Measurements from ENCODE around the gene RALGAPB.

The RALGAPB gene
- total RNA-seq: 91.6 to 137 (median 114) reads per million in 3 donors

- peak; percentile 96 to 98 (median 96) for DNase-seq
- Histone ChIP-seq H3K9me3 (ENCODE audit: control insufficient read depth, low read length) (no peaks in the 10 kb centered on the region), H3K4me1 (ENCODE audit: control insufficient read depth, insufficient read depth, low read length, poor library complexity, severe bottlenecking) (peaks cover 4% of the 10 kb centered on the region), H3K4me3 (ENCODE audit: insufficient read depth, low read depth, low read length, poor library complexity, severe bottlenecking) (peak within 1 kb of the TSS; percentile 71), H3K36me3 (ENCODE audit: control insufficient read depth, insufficient read depth, low read length) (no peaks in the 10 kb centered on the region), H3K27ac (ENCODE audit: insufficient read depth, low read length, poor library complexity, severe bottlenecking) (peak within 1 kb of the TSS; percentile 81), H3K27me3 (replicated peaks; ENCODE audit: control insufficient read depth, insufficient read depth, low read length, poor library complexity, severe bottlenecking) (no peaks in the 10 kb centered on the region)
These were observed at the start of gene RALGAPB for GRCh38 chr20:38472513-38473366. TSS of gene RALGAPB (plus strand) at chr20:38472843. CDS start at chr20:38488433, 15,590 bp downstream.

GRCh38 chr20:38423541-38423940 is 49.1 kb upstream of the RALGAPB start:
- H3K27ac ChIP-seq (ENCODE audit: insufficient read depth, low read length, poor library complexity, severe bottlenecking): no peak overlapping the region

GRCh38 chr20:38424401-38424800 is 48.2 kb upstream of the RALGAPB start:
- H3K4me1 ChIP-seq (ENCODE audit: control insufficient read depth, insufficient read depth, low read length, poor library complexity, severe bottlenecking): no peaks in the 10 kb centered on the region
- peaks cover 93% of the 10 kb centered on the region for H3K36me3 ChIP-seq (ENCODE audit: control insufficient read depth, insufficient read depth, low read length)
- H3K9me3 ChIP-seq (ENCODE audit: control insufficient read depth, low read length): no peaks in the 10 kb centered on the region
- H3K27me3 ChIP-seq (replicated peaks; ENCODE audit: control insufficient read depth, insufficient read depth, low read length, poor library complexity, severe bottlenecking): no peaks in the 10 kb centered on the region
- no peak overlapping the region for H3K4me3 ChIP-seq (ENCODE audit: insufficient read depth, low read depth, low read length, poor library complexity, severe bottlenecking)
- no peak overlapping the region for H3K27ac ChIP-seq (ENCODE audit: insufficient read depth, low read length, poor library complexity, severe bottlenecking)
- DNase-seq: no peak

More at GRCh38 chr20:38423541-38423940, 49.1 kb upstream of the RALGAPB start:
- peaks cover 90% of the 10 kb centered on the region for H3K36me3 ChIP-seq (ENCODE audit: control insufficient read depth, insufficient read depth, low read length)
- H3K27me3 ChIP-seq (replicated peaks; ENCODE audit: control insufficient read depth, insufficient read depth, low read length, poor library complexity, severe bottlenecking): no peaks in the 10 kb centered on the region
- no peak overlapping the region for H3K4me3 ChIP-seq (ENCODE audit: insufficient read depth, low read depth, low read length, poor library complexity, severe bottlenecking)
- no peak for DNase-seq
- H3K4me1 ChIP-seq (ENCODE audit: control insufficient read depth, insufficient read depth, low read length, poor library complexity, severe bottlenecking): no peaks in the 10 kb centered on the region
- H3K9me3 ChIP-seq (ENCODE audit: control insufficient read depth, low read length): no peaks in the 10 kb centered on the region

- no peaks in the 10 kb centered on the region for H3K4me1 ChIP-seq (ENCODE audit: control insufficient read depth, insufficient read depth, low read length, poor library complexity, severe bottlenecking)
- H3K27me3 ChIP-seq (replicated peaks; ENCODE audit: control insufficient read depth, insufficient read depth, low read length, poor library complexity, severe bottlenecking): no peaks in the 10 kb centered on the region
- H3K9me3 ChIP-seq (ENCODE audit: control insufficient read depth, low read length): no peaks in the 10 kb centered on the region
- no peak overlapping the region for H3K4me3 ChIP-seq (ENCODE audit: insufficient read depth, low read depth, low read length, poor library complexity, severe bottlenecking)
- DNase-seq: no peak
- H3K27ac ChIP-seq (ENCODE audit: insufficient read depth, low read length, poor library complexity, severe bottlenecking): no peak overlapping the region
- H3K36me3 ChIP-seq (ENCODE audit: control insufficient read depth, insufficient read depth, low read length): peaks cover 89% of the 10 kb centered on the region
These were observed 46.4 kb upstream of the RALGAPB start for GRCh38 chr20:38426006-38426897.

GRCh38 chr20:38427655-38428023 is 45.0 kb upstream of the RALGAPB start:
- Histone ChIP-seq H3K4me1 (ENCODE audit: control insufficient read depth, insufficient read depth, low read length, poor library complexity, severe bottlenecking) (peaks cover 4% of the 10 kb centered on the region), H3K27me3 (replicated peaks; ENCODE audit: control insufficient read depth, insufficient read depth, low read length, poor library complexity, severe bottlenecking) (no peaks in the 10 kb centered on the region), H3K27ac (ENCODE audit: insufficient read depth, low read length, poor library complexity, severe bottlenecking) (no peak overlapping the region), H3K9me3 (ENCODE audit: control insufficient read depth, low read length) (no peaks in the 10 kb centered on the region), H3K36me3 (ENCODE audit: control insufficient read depth, insufficient read depth, low read length) (peaks cover 88% of the 10 kb centered on the region), H3K4me3 (ENCODE audit: insufficient read depth, low read depth, low read length, poor library complexity, severe bottlenecking) (no peak overlapping the region)
- no peak for DNase-seq

- no peaks in the 10 kb centered on the region for H3K27me3 ChIP-seq (replicated peaks; ENCODE audit: control insufficient read depth, insufficient read depth, low read length, poor library complexity, severe bottlenecking)
- no peaks in the 10 kb centered on the region for H3K9me3 ChIP-seq (ENCODE audit: control insufficient read depth, low read length)
- no peak overlapping the region for H3K27ac ChIP-seq (ENCODE audit: insufficient read depth, low read length, poor library complexity, severe bottlenecking)
- H3K4me3 ChIP-seq (ENCODE audit: insufficient read depth, low read depth, low read length, poor library complexity, severe bottlenecking): no peak overlapping the region
- DNase-seq: no peak
- H3K4me1 ChIP-seq (ENCODE audit: control insufficient read depth, insufficient read depth, low read length, poor library complexity, severe bottlenecking): peaks cover 11% of the 10 kb centered on the region
- H3K36me3 ChIP-seq (ENCODE audit: control insufficient read depth, insufficient read depth, low read length): peaks cover 84% of the 10 kb centered on the region
These were observed 43.8 kb upstream of the RALGAPB start for GRCh38 chr20:38428800-38429199.

- no peak for DNase-seq
- Histone ChIP-seq H3K4me3 (ENCODE audit: insufficient read depth, low read depth, low read length, poor library complexity, severe bottlenecking) (no peak overlapping the region), H3K9me3 (ENCODE audit: control insufficient read depth, low read length) (no peaks in the 10 kb centered on the region), H3K27ac (ENCODE audit: insufficient read depth, low read length, poor library complexity, severe bottlenecking) (no peak overlapping the region), H3K4me1 (ENCODE audit: control insufficient read depth, insufficient read depth, low read length, poor library complexity, severe bottlenecking) (peaks cover 16% of the 10 kb centered on the region), H3K27me3 (replicated peaks; ENCODE audit: control insufficient read depth, insufficient read depth, low read length, poor library complexity, severe bottlenecking) (no peaks in the 10 kb centered on the region), H3K36me3 (ENCODE audit: control insufficient read depth, insufficient read depth, low read length) (peaks cover 80% of the 10 kb centered on the region)
These were observed 43.3 kb upstream of the RALGAPB start for GRCh38 chr20:38429301-38429700.

- Histone ChIP-seq H3K9me3 (ENCODE audit: control insufficient read depth, low read length) (no peaks in the 10 kb centered on the region), H3K27me3 (replicated peaks; ENCODE audit: control insufficient read depth, insufficient read depth, low read length, poor library complexity, severe bottlenecking) (no peaks in the 10 kb centered on the region), H3K36me3 (ENCODE audit: control insufficient read depth, insufficient read depth, low read length) (peaks cover 66% of the 10 kb centered on the region), H3K27ac (ENCODE audit: insufficient read depth, low read length, poor library complexity, severe bottlenecking) (no peak overlapping the region), H3K4me3 (ENCODE audit: insufficient read depth, low read depth, low read length, poor library complexity, severe bottlenecking) (no peak overlapping the region), H3K4me1 (ENCODE audit: control insufficient read depth, insufficient read depth, low read length, poor library complexity, severe bottlenecking) (peaks cover 23% of the 10 kb centered on the region)
- DNase-seq: no peak
These were observed 41.8 kb upstream of the RALGAPB start for GRCh38 chr20:38430679-38431325.

GRCh38 chr20:38432292-38432691 is 40.4 kb upstream of the RALGAPB start:
- Histone ChIP-seq H3K27me3 (replicated peaks; ENCODE audit: control insufficient read depth, insufficient read depth, low read length, poor library complexity, severe bottlenecking) (no peaks in the 10 kb centered on the region), H3K27ac (ENCODE audit: insufficient read depth, low read length, poor library complexity, severe bottlenecking) (no peak overlapping the region), H3K4me3 (ENCODE audit: insufficient read depth, low read depth, low read length, poor library complexity, severe bottlenecking) (no peak overlapping the region), H3K36me3 (ENCODE audit: control insufficient read depth, insufficient read depth, low read length) (peaks cover 52% of the 10 kb centered on the region), H3K9me3 (ENCODE audit: control insufficient read depth, low read length) (no peaks in the 10 kb centered on the region), H3K4me1 (ENCODE audit: control insufficient read depth, insufficient read depth, low read length, poor library complexity, severe bottlenecking) (peaks cover 23% of the 10 kb centered on the region)
- no peak for DNase-seq
